HG03025 (cell line): ENCODE results near the gene ZFPL1.

Experiments used
- ATAC-seq: cut with Tn5 transposase; IDR thresholded peaks from one replicate; pipeline ENCODE4 v1.9.1; 2021; ENCODE audit warnings: mild to moderate bottlenecking, moderate library complexity; ENCODE audit not compliant: unreplicated experiment, low FRiP score

Gene ZFPL1

DNA sequence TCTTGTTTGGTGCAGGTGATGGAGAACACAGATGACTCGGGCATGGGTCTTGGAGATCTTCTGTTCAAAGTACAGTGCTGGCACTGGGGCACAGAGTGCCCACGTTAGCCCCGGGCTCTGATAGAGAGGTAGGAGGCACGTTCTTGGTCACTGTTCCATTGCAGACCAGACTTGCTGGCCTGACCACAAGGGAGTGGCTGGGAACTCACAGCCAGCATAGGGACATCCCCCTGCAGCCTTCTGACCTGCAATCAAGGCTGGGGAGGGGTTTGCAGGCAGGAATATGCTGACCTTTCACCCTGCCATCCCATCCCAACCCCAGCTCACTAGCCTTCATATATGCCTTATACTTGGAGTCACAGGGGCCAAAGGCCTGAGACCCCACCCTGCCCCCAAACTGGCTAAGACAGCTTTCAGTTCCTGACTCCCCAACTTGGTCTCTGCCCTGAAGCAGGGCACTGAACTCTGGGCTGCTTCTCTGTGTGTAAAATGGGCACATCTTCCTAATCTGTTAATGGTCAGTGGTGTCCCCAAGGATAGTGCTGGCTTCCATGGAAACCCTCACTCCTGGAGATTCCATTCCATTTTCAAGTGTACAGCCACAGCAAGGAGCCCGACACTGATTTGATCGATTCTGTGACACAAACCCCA lies 42.7 kb downstream of the ZFPL1 start:
- ATAC-seq = no peak

- no peak for ATAC-seq
These were observed 43.6 kb downstream of the ZFPL1 start for GRCh38 chr11:65127473-65128181.

DNA sequence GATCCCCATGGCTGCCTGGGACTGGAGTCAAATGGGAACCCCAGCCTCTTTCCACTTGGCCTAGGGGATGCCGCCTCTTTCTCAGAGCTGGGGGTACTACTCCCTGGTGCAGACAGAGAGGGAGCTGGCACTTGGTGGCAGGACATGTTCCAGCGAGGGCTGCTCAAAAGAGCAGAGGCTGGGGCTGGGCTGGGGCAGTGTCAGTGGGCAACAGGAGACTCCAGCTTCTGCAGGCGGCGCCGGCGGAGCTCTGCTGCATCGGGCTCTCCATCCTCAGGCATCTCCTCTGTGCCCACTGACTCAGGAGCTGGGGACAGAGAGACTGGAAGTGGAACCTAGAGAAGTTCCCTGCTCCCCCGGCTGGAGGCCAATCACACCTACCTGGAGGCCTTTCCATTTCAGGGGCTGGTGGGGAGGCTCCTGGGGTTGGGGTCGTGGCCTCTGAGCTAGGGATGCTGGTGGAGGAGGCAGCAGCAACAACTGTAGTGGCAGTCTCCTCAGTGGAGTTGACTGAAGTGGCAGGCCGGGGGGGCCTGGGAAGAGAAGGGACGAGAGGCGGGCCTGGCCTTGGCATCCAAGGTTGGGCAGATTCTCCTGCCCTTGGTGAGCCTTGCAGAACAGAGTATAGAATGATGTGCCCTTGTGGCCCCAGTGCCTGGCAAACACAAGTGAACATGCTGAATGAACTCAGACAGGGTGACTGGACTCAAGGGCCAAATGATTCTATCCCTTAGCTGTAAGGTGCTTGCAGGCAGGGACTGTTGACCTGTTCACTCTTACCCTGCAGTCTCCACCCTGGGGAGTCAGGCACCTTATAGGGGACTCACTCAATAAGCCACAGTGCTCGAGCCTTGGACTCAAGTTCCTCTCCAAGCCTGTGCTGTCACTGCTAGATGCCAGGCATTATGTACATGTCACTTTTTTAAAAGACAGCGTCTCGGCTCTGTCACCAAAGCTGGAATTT lies 44.4 kb downstream of the ZFPL1 start:
- no peak for ATAC-seq

DNA sequence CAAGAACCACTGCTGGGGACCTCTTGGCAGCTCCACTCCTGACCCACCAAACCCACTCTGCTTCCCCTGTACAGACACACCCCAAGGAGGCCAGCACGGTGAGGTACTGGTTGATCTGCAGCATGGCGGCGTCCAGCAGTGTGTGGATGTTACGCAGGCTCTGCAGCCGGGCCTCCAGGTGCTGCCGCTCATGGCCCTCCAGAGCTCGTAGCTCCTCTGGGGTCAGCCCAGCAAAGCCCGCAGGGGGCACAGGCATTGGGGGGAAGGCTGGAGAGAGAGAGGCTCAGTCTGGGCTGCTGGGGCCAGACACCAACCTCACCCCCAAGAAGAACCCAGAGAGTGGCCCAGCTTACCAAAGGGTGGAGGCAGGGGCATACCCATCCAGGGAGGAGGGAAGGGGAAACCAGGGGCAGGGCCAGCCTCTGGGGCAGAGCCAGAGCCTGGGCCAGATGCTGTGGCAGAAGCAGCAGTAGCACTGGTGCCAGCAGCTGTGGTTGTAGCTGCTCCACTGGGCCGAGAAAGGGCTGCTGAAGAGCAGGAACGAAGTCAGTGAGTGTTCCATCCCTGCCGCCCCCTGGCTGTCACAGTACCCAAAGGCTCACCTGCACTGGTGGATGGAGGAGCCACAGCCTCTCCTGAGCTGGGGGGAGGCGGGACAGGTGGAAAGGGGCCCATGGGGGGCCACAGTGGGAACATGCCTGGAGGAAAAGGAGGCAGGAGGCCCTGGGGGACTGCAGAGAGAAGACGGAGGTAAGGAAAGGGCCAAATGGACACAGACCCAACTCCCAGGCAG lies 45.8 kb downstream of the ZFPL1 start:
- no peak for ATAC-seq

DNA sequence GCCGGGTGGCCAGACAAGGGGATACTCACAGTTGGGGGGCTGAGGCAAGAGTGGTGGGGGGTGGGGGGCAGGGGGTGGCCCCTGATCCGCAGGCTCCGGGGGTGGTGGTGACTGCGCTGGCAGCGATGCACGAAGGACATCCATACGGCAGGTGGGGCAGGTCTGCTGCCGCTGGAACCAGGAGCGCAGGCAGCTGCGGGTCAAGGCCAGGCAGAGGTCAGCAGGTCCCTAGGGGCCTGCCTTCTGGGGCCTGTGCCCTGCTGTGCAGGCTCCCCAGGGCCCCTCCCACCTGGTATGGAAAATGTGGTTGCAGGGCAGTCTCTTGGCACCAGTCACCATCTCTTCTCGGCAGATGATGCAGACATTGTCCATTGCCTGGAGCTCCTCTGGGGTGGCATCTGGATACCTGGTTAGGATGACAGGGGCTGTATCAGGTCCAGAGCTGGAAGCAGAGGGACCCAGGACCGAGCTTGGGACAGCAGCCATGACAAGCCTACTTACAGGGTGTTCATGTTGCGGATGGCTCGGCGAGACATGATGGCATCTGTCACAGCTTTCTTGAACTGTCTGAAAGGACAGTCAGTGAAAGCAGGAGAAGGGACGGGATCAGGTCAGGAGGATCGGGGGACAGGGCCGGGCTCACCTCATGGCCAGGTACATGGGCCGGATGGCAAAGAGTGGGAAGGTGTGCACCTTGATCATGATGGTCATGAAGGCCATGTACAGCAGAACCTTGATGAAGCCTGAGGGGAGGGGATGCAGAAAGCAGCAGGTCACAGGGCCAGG lies 46.8 kb downstream of the ZFPL1 start:
- ATAC-seq = no peak

GRCh38 chr11:65131417-65131776 lies 47.4 kb downstream of the ZFPL1 start:
- no peak for ATAC-seq

DNA sequence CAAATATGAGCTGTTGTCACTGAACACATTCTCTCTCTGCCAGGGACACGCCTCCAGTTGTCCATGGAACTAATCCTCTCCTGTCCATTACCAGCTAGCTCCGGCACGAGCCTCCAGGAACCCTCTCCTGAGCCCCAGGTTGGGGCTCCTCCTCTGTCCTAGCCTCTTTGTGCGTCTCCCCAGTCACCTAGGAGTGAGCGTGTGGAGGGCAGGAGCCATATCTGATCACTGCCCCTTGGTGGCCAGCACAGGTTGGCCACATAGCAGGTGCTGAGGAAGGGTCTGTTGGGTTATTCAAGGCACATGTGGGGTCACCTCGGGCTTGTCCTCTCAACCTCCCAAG lies 47.8 kb downstream of the ZFPL1 start:
- ATAC-seq = no peak

DNA sequence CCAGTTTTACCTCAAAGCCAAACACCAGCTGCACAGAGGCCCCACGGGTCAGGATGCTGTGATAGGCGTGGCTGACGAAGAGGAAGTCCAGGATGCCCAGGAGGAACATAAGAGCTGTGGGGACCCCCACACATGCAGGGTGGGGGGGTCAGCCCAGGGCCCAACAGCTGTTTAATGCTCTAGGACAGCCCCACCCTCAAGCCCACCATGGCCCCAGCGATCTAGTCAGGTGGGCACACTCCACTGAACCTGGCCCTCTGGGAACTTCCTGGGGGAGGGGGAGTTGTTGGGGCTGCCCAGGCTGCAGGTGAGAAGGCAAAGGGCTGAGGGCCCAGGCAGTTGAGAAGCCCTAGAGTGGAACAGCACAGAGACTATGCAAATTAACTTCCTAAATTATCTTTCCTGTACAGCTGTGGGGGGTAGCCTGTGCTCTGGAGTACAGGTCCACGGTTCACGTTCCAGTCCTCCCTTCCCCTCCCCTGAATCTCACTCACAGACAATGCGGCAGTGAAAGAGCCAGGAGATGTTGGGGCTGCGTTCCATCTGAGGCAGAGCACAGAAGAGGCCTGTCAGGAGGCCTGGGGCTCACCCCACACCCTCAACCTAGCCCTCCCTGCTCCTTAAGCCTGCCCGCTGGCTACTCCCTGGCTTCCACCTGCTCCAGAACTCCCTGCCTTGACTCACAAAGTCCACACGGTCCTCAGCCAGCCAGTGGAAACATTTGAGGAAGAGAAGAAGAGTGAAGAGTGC lies 48.4 kb downstream of the ZFPL1 start:
- no peak for ATAC-seq

DNA sequence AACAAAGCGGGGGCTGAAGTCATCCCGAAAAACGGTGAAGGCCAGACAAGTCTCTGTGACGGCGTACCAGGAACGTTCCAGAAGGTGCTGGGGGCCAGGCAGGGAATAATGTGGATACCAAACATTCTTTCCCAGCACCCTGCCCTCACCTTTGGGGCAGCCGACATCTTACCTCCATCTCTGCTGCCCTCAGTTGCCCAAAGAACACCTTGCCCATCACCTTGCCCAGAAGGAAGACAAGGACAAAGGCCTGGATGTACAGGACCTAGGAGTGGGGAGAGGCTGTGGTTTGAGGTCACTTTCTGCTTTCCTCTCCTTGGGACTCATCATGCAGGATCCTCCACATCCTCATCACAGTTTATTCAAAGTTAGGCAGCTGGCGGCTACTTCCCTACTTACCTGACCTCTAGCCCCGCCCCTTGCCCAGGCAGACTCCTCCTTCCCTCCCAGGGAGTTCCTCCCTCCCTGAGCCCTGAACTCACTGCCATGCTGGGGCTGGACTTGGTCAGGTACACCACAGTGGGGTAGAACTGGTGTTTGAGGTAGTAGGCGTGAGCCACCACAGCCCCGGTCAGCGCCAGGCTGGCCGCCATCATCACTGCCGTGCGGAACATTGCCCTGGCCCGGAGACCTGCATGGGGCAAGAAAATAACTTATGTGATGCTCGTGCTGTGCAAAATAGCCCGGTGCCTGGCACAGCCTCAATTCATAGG lies 49.1 kb downstream of the ZFPL1 start:
- no peak for ATAC-seq

GRCh38 chr11:65133724-65134123 lies 49.7 kb downstream of the ZFPL1 start:
- ATAC-seq = no peak

DNA sequence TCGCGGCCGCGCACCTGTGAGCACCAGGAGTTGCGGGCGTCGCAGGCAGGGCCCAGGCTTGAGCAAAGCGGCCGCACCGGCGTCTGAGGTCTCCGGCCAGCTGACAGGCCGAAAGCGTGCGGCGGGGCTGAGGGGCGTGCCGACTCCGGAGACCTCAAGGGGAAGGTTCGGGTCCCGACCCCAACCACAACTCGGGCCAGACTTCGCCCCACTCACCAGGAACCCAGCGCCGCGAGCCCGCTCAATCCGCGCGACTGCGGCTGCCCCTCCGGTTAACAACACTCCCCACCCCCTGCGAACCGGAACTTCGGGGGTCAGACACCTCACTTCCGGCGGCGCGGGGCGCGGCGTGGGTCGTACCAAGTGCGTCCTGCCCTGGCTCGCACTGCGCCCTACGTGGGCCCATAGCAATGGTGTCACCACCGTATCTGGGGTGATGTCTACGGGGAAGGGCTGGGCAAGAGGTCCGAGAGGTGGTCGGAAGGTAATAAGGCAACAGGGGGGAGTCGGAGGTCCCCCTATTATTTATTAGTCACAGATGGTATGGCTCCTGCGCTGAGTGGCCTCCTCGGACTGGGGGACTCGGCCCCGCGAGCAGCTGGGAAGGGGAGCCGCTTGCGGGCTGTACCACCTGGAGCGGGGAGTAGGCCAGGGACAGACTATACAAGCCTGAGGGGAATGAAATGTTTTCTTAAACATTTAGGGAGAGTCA lies 50.4 kb downstream of the ZFPL1 start, which contains the start of gene SYVN1:
TSS of gene SYVN1 (minus strand) at position 280 of the 712 bp plus-strand sequence. CDS start 918 bp downstream, outside the sequence.
- peak; percentile 48 for ATAC-seq

DNA sequence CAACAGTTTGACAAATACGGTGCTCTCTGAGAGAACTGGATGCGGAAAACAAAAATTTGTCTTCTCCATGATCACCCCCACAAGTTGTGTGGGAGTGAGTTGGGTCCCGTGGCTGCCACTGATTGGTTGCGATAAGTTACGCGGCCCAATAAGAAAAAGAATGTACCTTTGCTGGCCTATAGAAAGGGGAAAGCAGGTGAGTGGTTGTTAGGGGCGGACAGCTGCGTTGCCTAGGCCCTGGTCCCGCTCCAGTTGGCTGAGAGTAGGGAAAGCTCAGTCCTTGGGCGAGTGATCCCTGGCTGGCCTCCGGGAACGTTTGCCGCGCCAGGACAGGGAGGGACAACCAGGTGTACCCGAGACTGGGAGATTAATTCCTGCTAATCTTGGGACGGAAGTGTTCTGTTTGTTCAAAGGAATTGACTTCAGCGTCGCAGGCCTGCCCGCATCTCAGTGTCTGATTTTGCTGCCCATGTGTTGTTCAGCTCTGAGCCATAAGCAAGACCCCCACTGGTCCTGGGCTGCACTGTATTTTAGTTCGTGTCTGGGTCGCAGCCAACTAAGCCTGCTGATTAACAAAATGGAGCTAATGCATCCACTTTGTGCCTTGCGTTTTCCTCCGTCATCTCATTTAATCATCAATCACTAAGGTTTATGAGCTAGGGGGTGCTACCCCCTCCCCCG lies 51.1 kb downstream of the ZFPL1 start:
- peak; percentile 55 for ATAC-seq

GRCh38 chr11:65135633-65136145 lies 51.7 kb downstream of the ZFPL1 start:
- no peak for ATAC-seq

- ATAC-seq = no peak
These were observed 52.6 kb downstream of the ZFPL1 start for GRCh38 chr11:65136515-65137096.
